RKO (cell line): Measurements from ENCODE around the gene ARHGEF3.
A peak's percentile ranks its signal among the peaks of the same experiment; 100 is the strongest.

ENCODE experiments used
- DNase-seq: peaks from one replicate; pipeline ENCODE4 v3.0.0-alpha.2; 2016; ENCODE audit warnings: low spot score

Gene ARHGEF3

GRCh38 chr3:56822501-56822900 lies 20.8 kb upstream of the ARHGEF3 start:
- no peak for DNase-seq

GRCh38 chr3:56819016-56819809 lies 17.5 kb upstream of the ARHGEF3 start:
- DNase-seq, result no peak

- DNase-seq, result no peak
These were observed 16.6 kb upstream of the ARHGEF3 start for GRCh38 chr3:56818156-56818985.

- no peak for DNase-seq
These were observed 15.9 kb upstream of the ARHGEF3 start for GRCh38 chr3:56817646-56818045.

GRCh38 chr3:56816061-56816460 lies 14.3 kb upstream of the ARHGEF3 start:
- DNase-seq, result no peak

GRCh38 chr3:56815589-56815988 lies 13.8 kb upstream of the ARHGEF3 start:
- DNase-seq, result no peak

- DNase-seq, result no peak
These were observed 11.9 kb upstream of the ARHGEF3 start for GRCh38 chr3:56813653-56813960.

- no peak for DNase-seq
These were observed 11.3 kb upstream of the ARHGEF3 start for GRCh38 chr3:56812754-56813652.

- no peak for DNase-seq
These were observed 9.9 kb upstream of the ARHGEF3 start for GRCh38 chr3:56811546-56812202.

- no peak for DNase-seq
These were observed 9.1 kb upstream of the ARHGEF3 start for GRCh38 chr3:56810577-56811545.

GRCh38 chr3:56806407-56806806 lies 4.7 kb upstream of the ARHGEF3 start:
- no peak for DNase-seq

GRCh38 chr3:56802790-56803189 lies 1.0 kb upstream of the ARHGEF3 start:
- no peak for DNase-seq

GRCh38 chr3:56802378-56802745 lies 613 bp upstream of the ARHGEF3 start:
- DNase-seq, result no peak

GRCh38 chr3:56800832-56801661 lies 702 bp downstream of the ARHGEF3 start:
- DNase-seq, result peak; percentile 20

- DNase-seq, result peak; percentile 48
These were observed 1.5 kb downstream of the ARHGEF3 start for GRCh38 chr3:56800130-56800831.

- DNase-seq, result peak; percentile 76
These were observed 2.4 kb downstream of the ARHGEF3 start for GRCh38 chr3:56799251-56799882.

GRCh38 chr3:56796996-56797395 lies 4.8 kb downstream of the ARHGEF3 start:
- DNase-seq, result no peak

- no peak for DNase-seq
These were observed 5.5 kb downstream of the ARHGEF3 start for GRCh38 chr3:56796202-56796601.

- no peak for DNase-seq
These were observed 5.9 kb downstream of the ARHGEF3 start for GRCh38 chr3:56795829-56796185.
